Measurements from ENCODE around the gene MAML3.

The MAML3 gene

DNA sequence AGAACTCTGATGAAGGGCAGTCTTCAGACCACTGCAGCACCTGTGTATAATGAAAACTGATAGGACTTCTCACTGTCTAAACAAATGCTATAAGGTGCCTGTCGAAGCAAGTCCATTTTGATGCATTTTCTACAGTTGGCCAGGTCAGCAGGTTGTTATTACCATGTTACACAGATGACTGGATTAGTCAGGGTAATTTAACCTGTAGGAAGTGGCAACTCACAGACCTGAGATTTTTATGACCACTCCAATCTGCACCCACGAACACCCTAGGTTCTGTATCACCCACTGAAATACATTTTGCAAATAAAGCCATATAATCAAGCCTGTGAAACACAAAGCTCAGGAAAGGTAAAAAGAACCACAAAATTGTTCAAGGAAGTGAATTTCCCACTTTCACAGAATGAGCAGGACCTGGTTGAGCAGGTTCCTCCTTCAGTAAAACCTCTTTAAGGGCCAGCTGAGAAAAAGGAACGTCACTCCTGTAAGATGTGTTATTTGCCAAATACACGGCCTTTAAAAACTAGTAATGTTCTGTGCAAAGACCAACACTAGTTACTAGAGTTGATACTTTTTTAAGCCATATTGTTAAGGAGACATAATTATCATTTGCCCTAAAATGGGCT is 12.7 kb downstream of the MAML3 start:
- Histone ChIP-seq H3K79me2 (peaks cover 3% of the 10 kb centered on the region), H3K27me3 (ENCODE audit: control insufficient read depth, insufficient read depth, low read length) (no peaks in the 10 kb centered on the region), H3K36me3 (ENCODE audit: control insufficient read depth, insufficient read depth, low read length) (no peaks in the 10 kb centered on the region), H3K4me2 (ENCODE audit: low read length) (no peak overlapping the region), H2AFZ (no peak overlapping the region), H3K4me3 (ENCODE audit: low read depth, low read length) (no peak overlapping the region), H3K27ac (no peak overlapping the region), H3K4me1 (peaks cover 6% of the 10 kb centered on the region), H3K9ac (no peak overlapping the region), H3K9me3 (ENCODE audit: control insufficient read depth, low read length) (no peaks in the 10 kb centered on the region)
- TF ChIP-seq CTCF (IDR thresholded peaks at IDR 0.05) = no peak

GRCh38 chr4:140140566-140140965 is 13.4 kb downstream of the MAML3 start:
- TF ChIP-seq CTCF (IDR thresholded peaks at IDR 0.05) = no peak
- Histone ChIP-seq H3K36me3 (ENCODE audit: control insufficient read depth, insufficient read depth, low read length) (no peaks in the 10 kb centered on the region), H3K27me3 (ENCODE audit: control insufficient read depth, insufficient read depth, low read length) (no peaks in the 10 kb centered on the region), H3K9ac (no peak overlapping the region), H2AFZ (no peak overlapping the region), H3K9me3 (ENCODE audit: control insufficient read depth, low read length) (no peaks in the 10 kb centered on the region), H3K79me2 (peaks cover 4% of the 10 kb centered on the region), H3K4me2 (ENCODE audit: low read length) (no peak overlapping the region), H3K4me1 (peaks cover 6% of the 10 kb centered on the region), H3K4me3 (ENCODE audit: low read depth, low read length) (no peak overlapping the region), H3K27ac (no peak overlapping the region)

- Histone ChIP-seq H3K79me2 (peaks cover 9% of the 10 kb centered on the region), H3K27me3 (ENCODE audit: control insufficient read depth, insufficient read depth, low read length) (no peaks in the 10 kb centered on the region), H3K4me2 (ENCODE audit: low read length) (no peak overlapping the region), H3K4me1 (peaks cover 8% of the 10 kb centered on the region), H2AFZ (peak overlapping the region; percentile 33), H3K9ac (no peak overlapping the region), H3K36me3 (ENCODE audit: control insufficient read depth, insufficient read depth, low read length) (no peaks in the 10 kb centered on the region), H3K9me3 (ENCODE audit: control insufficient read depth, low read length) (no peaks in the 10 kb centered on the region), H3K27ac (no peak overlapping the region), H3K4me3 (ENCODE audit: low read depth, low read length) (no peak overlapping the region)
- no peak for TF ChIP-seq CTCF (IDR thresholded peaks at IDR 0.05)
Observed at GRCh38 chr4:140138428-140138827, 15.6 kb downstream of the MAML3 start.

- H3K27me3 ChIP-seq (ENCODE audit: control insufficient read depth, insufficient read depth, low read length) = no peaks in the 10 kb centered on the region
- H2AFZ ChIP-seq = no peak overlapping the region
- H3K4me3 ChIP-seq (ENCODE audit: low read depth, low read length) = no peak overlapping the region
- peaks cover 8% of the 10 kb centered on the region for H3K4me1 ChIP-seq
- no peaks in the 10 kb centered on the region for H3K9me3 ChIP-seq (ENCODE audit: control insufficient read depth, low read length)
- no peak overlapping the region for H3K4me2 ChIP-seq (ENCODE audit: low read length)
- no peak overlapping the region for H3K27ac ChIP-seq
- no peak overlapping the region for H3K9ac ChIP-seq
- no peak for TF ChIP-seq CTCF (IDR thresholded peaks at IDR 0.05)
- no peaks in the 10 kb centered on the region for H3K36me3 ChIP-seq (ENCODE audit: control insufficient read depth, insufficient read depth, low read length)
- H3K79me2 ChIP-seq = peaks cover 9% of the 10 kb centered on the region
Observed at GRCh38 chr4:140137671-140138070, 16.3 kb downstream of the MAML3 start.

DNA sequence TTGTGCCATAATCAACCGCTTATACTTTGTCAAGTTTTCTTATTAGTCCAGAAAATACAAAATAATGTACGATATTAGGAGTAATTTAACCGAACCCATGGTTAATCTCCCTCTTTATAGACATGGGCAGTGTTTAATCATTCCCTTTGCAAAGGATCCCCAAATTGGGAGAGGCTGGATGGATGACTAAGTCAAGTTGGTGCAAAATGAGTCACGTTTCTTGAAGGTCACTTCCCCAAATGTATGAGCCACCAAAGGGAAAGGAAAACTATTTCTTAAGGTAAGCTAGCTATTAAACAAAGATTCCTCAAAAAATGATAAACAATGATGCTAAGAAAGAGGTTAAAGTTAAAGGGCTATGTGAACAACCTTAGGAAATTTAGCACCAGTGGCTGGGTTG is 17.5 kb downstream of the MAML3 start:
- H3K4me3 ChIP-seq (ENCODE audit: low read depth, low read length) = no peak overlapping the region
- H3K9ac ChIP-seq = no peak overlapping the region
- TF ChIP-seq CTCF (IDR thresholded peaks at IDR 0.05) = no peak
- H3K27me3 ChIP-seq (ENCODE audit: control insufficient read depth, insufficient read depth, low read length) = no peaks in the 10 kb centered on the region
- no peaks in the 10 kb centered on the region for H3K9me3 ChIP-seq (ENCODE audit: control insufficient read depth, low read length)
- no peak overlapping the region for H2AFZ ChIP-seq
- H3K4me1 ChIP-seq = peaks cover 8% of the 10 kb centered on the region
- H3K4me2 ChIP-seq (ENCODE audit: low read length) = no peak overlapping the region
- H3K79me2 ChIP-seq = peaks cover 9% of the 10 kb centered on the region
- H3K27ac ChIP-seq = no peak overlapping the region
- no peaks in the 10 kb centered on the region for H3K36me3 ChIP-seq (ENCODE audit: control insufficient read depth, insufficient read depth, low read length)
